Pancreas (tissue), 10 donors: Measurements from ENCODE around the gene CD207. TPM values are rescaled to one million over a fixed set of nuclear protein-coding genes. Genes with fewer than 3 reads are reported as not detected.

Experiments
- ATAC-seq, 4 donors: fragments of 200-7000 bp; cut with Tn5 transposase; one replicate each; pipeline versions ENCODE4 v1.8.0 to v1.9.1; 2020; ENCODE audit warnings: mild to moderate bottlenecking in 4 of 4, moderate library complexity in 4 of 4
- DNase-seq, 6 donors: peaks; one replicate each; pipeline ENCODE4 v3.0.0-alpha.2; 2020
- FAIRE-seq: peaks from 2 replicates; lab custom pipeline; 2012; peaks lifted over from hg19 to GRCh38; lab: Jason Lieb, UNC
- H3K27ac ChIP-seq, 4 donors: fragments of 200-600 bp; sonication (generic); 1 replicate in 3 of 4; 2 replicates in 1 of 4; pipeline versions ENCODE4 v1.5.0 to v1.8.0; 2020
- H3K27me3 ChIP-seq, 4 donors: fragments of 200-600 bp; one replicate each; pipeline ENCODE4 v1.8.0; 2021
- H3K36me3 ChIP-seq, 3 donors: fragments of 200-600 bp; sonication (generic) in 1 of 3; one replicate each; pipeline versions ENCODE4 v1.5.0 to v1.8.0; 2020 to 2021
- H3K4me1 ChIP-seq, 3 donors: fragments of 200-600 bp; one replicate each; pipeline ENCODE4 v1.8.0; 2021
- H3K4me3 ChIP-seq, 4 donors: fragments of 200-600 bp; sonication (generic) in 2 of 4; one replicate each; pipeline versions ENCODE4 v1.5.0 to v1.8.0; 2020 to 2021
- H3K9me3 ChIP-seq, 4 donors: fragments of 200-600 bp; one replicate each; pipeline ENCODE4 v1.8.0; 2021
- CTCF ChIP-seq, 4 donors: fragments of 200-600 bp; sonication (generic) in 3 of 4; IDR thresholded peaks; one replicate each; pipeline versions ENCODE4 v1.5.0 to v1.8.0; 2021; ENCODE audit warnings: antibody characterized with exemption in 4 of 4
- WGBS, 2 donors: extraction: QIAGEN DNeasy Blood & Tissue Kit; methylation state at CpG; one replicate each; pipeline ENCODE4 v1.1.7; 2013; 5-methylcytosine and 5-hydroxymethylcytosine counted together
- intact Hi-C, 3 donors: fragments of 100-400 bp; cut with DNase I; formaldehyde crosslinking; loops; one replicate each; pipeline versions ENCODE4 v1.11.1 to v1.14.2; 2022
- polyA plus RNA-seq, 2 donors: library from polyadenylated mRNA; stranded (reverse); fragments of 200-250 nt; gene quantifications; one replicate each; pipeline ENCODE4 v1.2.3, GENCODE V29; 2013
- total RNA-seq, 6 donors: library from RNA; stranded (reverse); fragmentation: NEBNext Ultra II Directional in 4 of 6; extraction: Animal tissue kit (Norgen Biotek cat#: 25700) in 4 of 6; gene quantifications; one replicate each; pipeline versions ENCODE4 v1.2.1 to v1.2.4, GENCODE V29; 2021 to 2023
- donor health status: healthy with polysubstance abuse.
- donor health status: DM: no; HTN: no; CAD: no; lungs with moderate emphysema.
- donor health status: DM: no; HTN: no; CAD: no.
- donor health status: control.
- donor health status: control.
- donor health status: Bipolar disorder and iron deficiency.
- donor health status: DM: yes; HTN: yes; CAD: no.
- donor health status: DM: no; HTN: no; CAD: no.
- donor health status: DM: no; HTN: no; CAD: no.
- donor health status: DM: yes; HTN: yes; CAD: no.

CD207 gene
- total and polyA plus RNA-seq, 8 donors, result 0.09 to 0.34 (median 0.15) TPM; not detected in 2

DNA sequence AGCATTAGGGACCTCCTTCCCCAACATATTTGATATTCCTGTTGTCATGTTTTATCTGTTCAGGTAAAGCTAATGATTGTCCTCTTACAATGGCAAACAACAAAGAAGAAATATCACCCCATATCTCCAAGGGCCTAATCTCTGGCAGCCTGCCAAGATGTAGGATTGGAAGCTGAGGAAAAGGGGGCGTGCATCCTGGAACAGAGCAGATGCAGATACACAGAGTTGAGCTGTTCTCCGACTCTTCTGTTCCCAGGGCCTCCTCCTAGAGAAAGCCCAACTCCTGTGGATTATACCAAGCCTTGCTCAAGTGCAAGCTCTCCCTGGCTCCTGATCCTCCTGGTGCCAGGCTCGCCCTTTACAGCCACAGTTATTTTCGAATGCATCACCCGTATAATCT, 35.2 kb upstream of the CD207 start:
- H3K4me3 ChIP-seq, result no peak overlapping the region
- no peak for DNase-seq
- H3K4me1 ChIP-seq, result no peaks in the 10 kb centered on the region
- H3K27ac ChIP-seq, result no peak overlapping the region
- no peak for TF ChIP-seq CTCF (IDR thresholded peaks at IDR 0.05)
- no peak for FAIRE-seq
- no peaks in the 10 kb centered on the region for H3K27me3 ChIP-seq
- no peaks in the 10 kb centered on the region for H3K9me3 ChIP-seq
- intact Hi-C loops, result loop anchor here in 2 of 3 donors (5.0 kb wide), 2 partner anchors 72 to 77 kb away; no protein-coding TSS in a partner anchor
- no peaks in the 10 kb centered on the region for H3K36me3 ChIP-seq
- 37 to 41% methylated on average over 5 of the region's 5 CpGs for WGBS, 2 donors
- ATAC-seq, result peak in 1 of 4 donors; percentile 5

GRCh38 chr2:70868970-70869369, 33.4 kb upstream of the CD207 start:
- intact Hi-C loops, result no loop called here
- Histone ChIP-seq H3K27ac (no peak overlapping the region), H3K27me3 (no peaks in the 10 kb centered on the region), H3K4me1 (no peaks in the 10 kb centered on the region), H3K4me3 (no peak overlapping the region), H3K36me3 (no peaks in the 10 kb centered on the region), H3K9me3 (no peaks in the 10 kb centered on the region)
- 83 to 90% methylated on average over 1 of the region's 1 CpG for WGBS, 2 donors
- no peak for FAIRE-seq
- no peak for DNase-seq
- TF ChIP-seq CTCF (IDR thresholded peaks at IDR 0.05), result no peak
- no peak for ATAC-seq

- peak; percentile 93 to 95 (median 94) for TF ChIP-seq CTCF (IDR thresholded peaks at IDR 0.05)
- H3K4me3 ChIP-seq, result no peak overlapping the region
- no peaks in the 10 kb centered on the region for H3K36me3 ChIP-seq
- DNase-seq (peak; percentile 68 to 94 (median 86)), FAIRE-seq (no peak), ATAC-seq (peak; percentile 97 to 100 (median 98))
- H3K27me3 ChIP-seq, result peaks cover 0 to 9% (median 0%) of the 10 kb centered on the region in 4 donors
- intact Hi-C loops, result no loop called here
- H3K27ac ChIP-seq, result no peak overlapping the region
- H3K9me3 ChIP-seq, result no peaks in the 10 kb centered on the region
- no peaks in the 10 kb centered on the region for H3K4me1 ChIP-seq
- 24 to 27% methylated on average over 21 of the region's 21 CpGs for WGBS, 2 donors
Measured at GRCh38 chr2:70861777-70862625, 26.4 kb upstream of the CD207 start.

DNA sequence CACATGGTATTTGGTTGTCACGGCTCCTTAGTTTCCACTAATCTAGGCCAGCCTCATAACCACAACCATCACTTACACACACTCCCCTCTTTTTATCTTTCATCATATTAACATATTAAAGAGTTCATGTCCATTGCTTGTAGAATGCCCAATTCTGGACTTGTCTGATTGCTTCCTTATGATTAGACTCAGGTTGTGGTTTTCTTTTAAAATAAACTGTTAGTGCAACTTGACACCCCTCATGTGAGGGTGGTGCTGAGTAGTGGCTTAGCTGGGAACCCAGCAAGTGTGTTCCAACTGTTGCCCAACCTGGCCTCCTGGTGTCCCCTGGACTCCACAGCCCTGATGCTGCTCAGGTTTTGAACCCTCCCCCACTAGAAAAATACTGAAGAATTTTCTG, 20.1 kb upstream of the CD207 start:
- Histone ChIP-seq H3K9me3 (no peaks in the 10 kb centered on the region), H3K27me3 (peaks cover 0 to 4% (median 0%) of the 10 kb centered on the region in 4 donors), H3K27ac (no peak overlapping the region), H3K36me3 (no peaks in the 10 kb centered on the region), H3K4me1 (no peaks in the 10 kb centered on the region), H3K4me3 (no peak overlapping the region)
- FAIRE-seq, result no peak
- no peak for ATAC-seq
- intact Hi-C loops, result no loop called here
- TF ChIP-seq CTCF (IDR thresholded peaks at IDR 0.05), result no peak
- WGBS, 2 donors, result 88 to 89% methylated on average over 1 of the region's 1 CpG
- DNase-seq, result no peak

DNA sequence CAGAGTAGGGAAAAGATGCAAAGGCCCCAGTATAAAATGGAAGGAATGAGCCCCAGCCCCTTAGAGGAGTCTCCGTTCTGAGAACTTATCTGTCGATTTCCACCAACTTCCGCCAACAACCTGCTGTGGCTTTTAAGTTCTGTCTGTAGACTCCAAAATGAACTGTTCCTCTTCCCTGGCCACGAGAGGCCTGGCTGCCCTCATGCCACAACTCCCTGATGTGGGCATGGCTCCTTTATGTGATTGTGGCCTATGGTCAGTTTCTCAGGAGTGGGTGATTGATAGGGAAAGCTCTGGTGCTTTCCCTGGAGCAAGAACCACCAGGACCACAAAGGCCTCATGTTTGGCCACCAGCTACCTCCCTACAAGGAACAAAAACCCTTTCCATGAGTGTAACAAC, 18.8 kb upstream of the CD207 start:
- WGBS, 2 donors, result 90 to 97% methylated on average over 4 of the region's 4 CpGs

More for the DNA sequence above, 18.8 kb upstream of the CD207 start:
- intact Hi-C loops, result no loop called here
- TF ChIP-seq CTCF (IDR thresholded peaks at IDR 0.05), result no peak
- DNase-seq, result no peak
- H3K36me3 ChIP-seq, result no peaks in the 10 kb centered on the region
- peak in 1 of 4 donors; percentile 20 for ATAC-seq
- H3K4me1 ChIP-seq, result no peaks in the 10 kb centered on the region
- no peaks in the 10 kb centered on the region for H3K9me3 ChIP-seq
- no peak for FAIRE-seq
- no peak overlapping the region for H3K4me3 ChIP-seq
- no peak overlapping the region for H3K27ac ChIP-seq
- H3K27me3 ChIP-seq, result no peaks in the 10 kb centered on the region
